GM12873 (cell line): ENCODE results near the gene GRAMD2B.

Source experiments
- TF ChIP-seq, protein P1 (sequence below): IDR thresholded peaks from 2 replicates; pipeline ENCODE4 v1.5.1; 2012; ENCODE audit warnings: low read depth, mild to moderate bottlenecking, moderate library complexity, low read length, control low read depth; ENCODE audit not compliant: insufficient read depth; ENCODE audit errors: missing control alignments

GRAMD2B gene

GRCh38 chr5:126454081-126454480 is 30.9 kb downstream of the GRAMD2B start:
- TF ChIP-seq, protein P1, sequence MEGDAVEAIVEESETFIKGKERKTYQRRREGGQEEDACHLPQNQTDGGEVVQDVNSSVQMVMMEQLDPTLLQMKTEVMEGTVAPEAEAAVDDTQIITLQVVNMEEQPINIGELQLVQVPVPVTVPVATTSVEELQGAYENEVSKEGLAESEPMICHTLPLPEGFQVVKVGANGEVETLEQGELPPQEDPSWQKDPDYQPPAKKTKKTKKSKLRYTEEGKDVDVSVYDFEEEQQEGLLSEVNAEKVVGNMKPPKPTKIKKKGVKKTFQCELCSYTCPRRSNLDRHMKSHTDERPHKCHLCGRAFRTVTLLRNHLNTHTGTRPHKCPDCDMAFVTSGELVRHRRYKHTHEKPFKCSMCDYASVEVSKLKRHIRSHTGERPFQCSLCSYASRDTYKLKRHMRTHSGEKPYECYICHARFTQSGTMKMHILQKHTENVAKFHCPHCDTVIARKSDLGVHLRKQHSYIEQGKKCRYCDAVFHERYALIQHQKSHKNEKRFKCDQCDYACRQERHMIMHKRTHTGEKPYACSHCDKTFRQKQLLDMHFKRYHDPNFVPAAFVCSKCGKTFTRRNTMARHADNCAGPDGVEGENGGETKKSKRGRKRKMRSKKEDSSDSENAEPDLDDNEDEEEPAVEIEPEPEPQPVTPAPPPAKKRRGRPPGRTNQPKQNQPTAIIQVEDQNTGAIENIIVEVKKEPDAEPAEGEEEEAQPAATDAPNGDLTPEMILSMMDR: no peak

DNA sequence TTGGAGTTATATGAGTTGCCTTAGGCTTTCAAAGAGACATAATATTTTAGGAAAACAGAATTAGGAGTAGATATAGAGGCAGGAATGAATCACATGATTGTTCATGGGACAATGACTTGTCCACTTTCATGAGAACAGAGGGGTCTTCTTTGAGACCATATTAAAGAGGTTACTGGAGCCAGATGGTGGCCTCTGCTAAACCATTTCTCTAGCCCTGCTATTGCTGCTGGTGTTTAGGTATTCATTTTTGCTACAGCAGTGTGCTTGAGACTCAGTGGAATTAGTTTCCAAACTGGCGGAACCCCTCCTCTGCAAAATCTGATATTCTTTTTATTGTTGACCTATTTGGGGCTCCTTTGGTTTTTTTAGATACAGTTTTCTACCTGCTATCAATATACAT is 31.3 kb downstream of the GRAMD2B start:
- TF ChIP-seq, protein P1: no peak

DNA sequence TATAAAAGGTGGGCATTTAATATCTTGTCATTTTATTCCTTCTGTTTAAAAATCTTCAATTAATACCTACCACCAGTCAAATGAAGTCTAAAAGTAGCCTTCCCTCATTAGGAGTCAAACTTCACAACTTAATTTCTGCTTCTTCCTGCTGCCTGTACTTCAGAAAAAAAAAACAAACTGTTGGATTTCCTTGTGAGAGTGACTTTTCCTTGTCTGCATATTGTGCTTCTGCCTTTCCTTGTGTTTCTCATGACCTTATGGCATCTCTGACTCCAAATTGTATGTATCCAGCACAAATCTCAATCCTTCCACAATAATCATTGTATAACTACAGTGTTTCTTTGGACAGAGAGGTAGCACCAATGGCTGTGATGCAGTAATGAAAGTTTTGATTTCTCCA is 32.1 kb downstream of the GRAMD2B start:
- TF ChIP-seq, protein P1: no peak

DNA sequence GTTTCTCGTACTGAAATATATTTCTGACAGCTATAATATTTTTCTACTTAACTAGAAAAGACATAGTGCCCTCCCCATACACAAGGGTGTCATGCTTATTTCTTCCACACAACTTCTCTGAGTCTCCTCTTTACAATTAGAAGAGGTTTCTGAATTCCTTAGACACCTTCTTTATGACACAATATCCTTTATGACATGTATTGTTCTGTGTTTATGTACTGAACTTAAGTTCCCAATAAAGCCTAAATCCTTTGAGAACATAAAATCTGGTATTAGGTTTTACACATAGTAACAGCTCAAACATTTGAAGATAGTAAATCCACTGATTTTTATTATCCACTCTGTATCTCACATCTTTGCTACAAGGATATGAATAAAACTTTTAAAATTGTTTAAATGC is 32.5 kb downstream of the GRAMD2B start:
- TF ChIP-seq, protein P1: no peak

DNA sequence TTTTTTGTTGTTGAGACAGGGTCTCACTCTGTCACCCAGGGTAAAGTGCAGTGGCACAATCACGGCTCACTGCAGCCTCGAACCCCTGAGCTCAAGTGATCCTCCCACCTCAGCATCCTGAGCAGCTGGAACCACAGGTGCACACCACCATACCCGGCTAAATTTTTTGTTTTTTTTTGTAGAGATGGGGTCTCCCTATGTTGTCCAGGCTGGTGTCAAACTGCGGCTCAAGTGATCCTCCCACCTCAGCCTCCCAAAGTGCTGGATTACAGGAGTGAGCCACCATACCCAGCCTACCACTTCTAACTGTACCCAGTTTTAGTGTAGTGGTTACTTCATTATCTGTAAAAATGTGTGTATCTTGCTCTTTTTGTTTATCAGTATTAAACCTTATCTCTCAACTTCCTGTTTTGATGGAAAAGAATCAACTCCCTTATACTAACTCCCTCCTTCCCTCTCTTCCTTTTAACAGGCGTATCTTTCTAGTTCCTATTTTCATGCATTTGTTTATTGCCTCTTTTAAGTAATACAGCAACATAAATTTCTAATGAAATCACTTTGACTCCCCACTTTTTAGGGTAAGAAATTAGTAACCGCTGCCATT is 33.1 kb downstream of the GRAMD2B start:
- TF ChIP-seq, protein P1: no peak

DNA sequence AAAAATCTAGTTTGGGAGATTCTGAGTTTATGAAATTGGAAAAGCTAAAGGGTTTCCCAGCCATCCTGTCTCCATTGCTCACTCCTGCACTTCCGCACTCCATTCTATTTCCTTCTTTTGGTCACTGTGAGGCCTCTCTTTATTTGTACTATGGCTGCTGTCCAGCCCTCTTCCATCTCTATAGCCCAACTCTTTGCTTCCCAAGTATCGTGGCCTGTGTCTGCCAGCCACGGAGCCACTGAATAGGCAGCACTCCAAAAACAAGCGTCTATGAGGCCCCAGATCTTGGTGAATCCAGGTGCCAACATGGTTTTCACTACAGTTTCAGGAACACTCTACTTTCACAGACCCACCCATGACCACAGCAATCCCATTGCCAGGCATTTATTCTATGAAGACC is 37.2 kb downstream of the GRAMD2B start:
- TF ChIP-seq, protein P1: no peak

DNA sequence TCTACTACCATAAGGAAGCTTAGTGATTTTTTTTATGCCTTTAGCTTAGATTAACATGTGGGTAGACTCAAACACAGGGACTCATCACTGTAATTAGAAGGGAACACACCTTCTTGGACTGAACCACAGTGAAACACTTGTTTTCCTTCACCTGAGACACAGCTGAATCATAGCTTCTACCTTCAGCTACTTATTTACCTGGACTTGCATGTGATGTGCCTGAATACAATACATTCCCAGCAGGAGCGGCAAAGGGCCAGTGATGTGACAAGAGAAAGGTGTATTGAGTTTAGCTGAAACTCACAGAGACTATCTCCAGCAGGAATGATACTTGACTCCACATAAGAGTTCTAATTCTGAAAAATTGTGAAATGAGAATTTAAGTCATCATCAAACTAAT is 37.8 kb downstream of the GRAMD2B start:
- TF ChIP-seq, protein P1: no peak

- TF ChIP-seq, protein P1: no peak
Observed at GRCh38 chr5:126461838-126462237, 38.6 kb downstream of the GRAMD2B start.
